SK-N-MC (cell line): ENCODE data around the gene AQP2.

Experiments used
- EZH2 ChIP-seq: fragments of 200-600 bp; sonication (generic); IDR thresholded peaks from one replicate; pipeline ENCODE4 v1.6.1; 2017; ENCODE audit warnings: antibody characterized with exemption
- POLR2AphosphoS5 ChIP-seq: IDR thresholded peaks from 2 replicates; pipeline ENCODE4 v1.6.1; 2012; ENCODE audit warnings: mild to moderate bottlenecking, low read depth, low read length, borderline replicate concordance

- TF ChIP-seq EZH2 (no peak), POLR2AphosphoS5 (no peak)
Measured at GRCh38 chr12:49947593-49948226, 2.8 kb upstream of the AQP2 start.
